CD8-positive, alpha-beta memory T cell (primary cell): Measurements from ENCODE around the gene C2CD5. TPM values are rescaled to one million over a fixed set of nuclear protein-coding genes. Genes with fewer than 3 reads are reported as not detected.
A peak's percentile ranks its signal among the peaks of the same experiment; 100 is the strongest.

Experiments
- CTCF ChIA-PET: fragments of 350-600 bp; sonication (Branson Sonifier 250); formaldehyde crosslinking; loops from one replicate; lab custom pipeline; 2021; ENCODE audit warnings: antibody characterized with exemption; lab: Charles Lee
- POLR2A ChIA-PET: fragments of 350-600 bp; sonication (Branson Sonifier 250); formaldehyde crosslinking; loops from one replicate; lab custom pipeline; 2021; ENCODE audit warnings: antibody characterized with exemption; lab: Charles Lee
- DNase-seq, 5 donors: peaks; one replicate each; pipeline versions ENCODE4 v3.0.0 to v3.0.0-alpha.2; 2020 to 2022; ENCODE audit warnings: mixed read lengths in 1 of 5
- H3K27ac ChIP-seq: one replicate; pipeline ENCODE4 v1.7.0; 2013; ENCODE audit warnings: low read depth, mild to moderate bottlenecking, low read length, moderate library complexity
- H3K27me3 ChIP-seq: 2 replicates; pipeline ENCODE4 v1.7.0; 2013; ENCODE audit warnings: low read length, mild to moderate bottlenecking; ENCODE audit not compliant: insufficient read depth, poor library complexity, severe bottlenecking
- H3K36me3 ChIP-seq: 2 replicates; pipeline ENCODE4 v1.7.0; 2013; ENCODE audit warnings: mild to moderate bottlenecking, low read length, moderate library complexity; ENCODE audit not compliant: insufficient read depth
- H3K4me1 ChIP-seq: 2 replicates; pipeline ENCODE4 v1.7.0; 2013; ENCODE audit warnings: mild to moderate bottlenecking, low read length, moderate library complexity; ENCODE audit not compliant: insufficient read depth
- H3K4me3 ChIP-seq: 2 replicates; pipeline ENCODE4 v1.7.0; 2013; ENCODE audit warnings: mild to moderate bottlenecking, low read length
- H3K9me3 ChIP-seq: 2 replicates; pipeline ENCODE4 v1.7.0; 2013; ENCODE audit warnings: mild to moderate bottlenecking, low read length
- H3K27ac Mint-ChIP-seq, 8 donors: one replicate each; pipeline ENCODE4 v1.8.0; 2020 to 2021; ENCODE audit warnings: mixed read lengths in 8 of 8, mild to moderate bottlenecking in 6 of 8, inconsistent platforms in 3 of 8, moderate library complexity in 3 of 8
- H3K27me3 Mint-ChIP-seq, 2 donors: one replicate each; pipeline ENCODE4 v1.8.0; 2020 to 2021; ENCODE audit warnings: mixed read lengths in 2 of 2, mild to moderate bottlenecking in 1 of 2, moderate library complexity in 1 of 2
- H3K36me3 Mint-ChIP-seq, 3 donors: one replicate each; pipeline ENCODE4 v1.8.0; 2020 to 2021; ENCODE audit warnings: mixed read lengths in 3 of 3, inconsistent platforms in 1 of 3, mild to moderate bottlenecking in 1 of 3
- H3K4me1 Mint-ChIP-seq, 3 donors: one replicate each; pipeline ENCODE4 v1.8.0; 2020 to 2021; ENCODE audit warnings: mixed read lengths in 3 of 3, inconsistent platforms in 1 of 3, mild to moderate bottlenecking in 1 of 3
- H3K4me3 Mint-ChIP-seq, 7 donors: one replicate each; pipeline ENCODE4 v1.8.0; 2020 to 2021; ENCODE audit warnings: mixed read lengths in 7 of 7, mild to moderate bottlenecking in 6 of 7, moderate library complexity in 4 of 7, inconsistent platforms in 2 of 7
- H3K9me3 Mint-ChIP-seq, 5 donors: one replicate each; pipeline ENCODE4 v1.8.0; 2020 to 2022; ENCODE audit warnings: mixed read lengths in 5 of 5, mild to moderate bottlenecking in 3 of 5, moderate library complexity in 2 of 5, inconsistent platforms in 1 of 5
- polyA plus RNA-seq: library from polyadenylated mRNA; unstranded; fragments of 300-500 nt; fragmentation: Illumina TruSeq; gene quantifications from one replicate; pipeline ENCODE4 v1.2.3, GENCODE V29; 2021
- total RNA-seq, 2 experiments: library from RNA; stranded (reverse); gene quantifications; one replicate each; pipeline ENCODE4 v1.2.3, GENCODE V29; 2021

The C2CD5 gene
- total and polyA plus RNA-seq, 3 experiments from 2014 or later: 17.9 to 26.2 (median 25.3) TPM

DNA sequence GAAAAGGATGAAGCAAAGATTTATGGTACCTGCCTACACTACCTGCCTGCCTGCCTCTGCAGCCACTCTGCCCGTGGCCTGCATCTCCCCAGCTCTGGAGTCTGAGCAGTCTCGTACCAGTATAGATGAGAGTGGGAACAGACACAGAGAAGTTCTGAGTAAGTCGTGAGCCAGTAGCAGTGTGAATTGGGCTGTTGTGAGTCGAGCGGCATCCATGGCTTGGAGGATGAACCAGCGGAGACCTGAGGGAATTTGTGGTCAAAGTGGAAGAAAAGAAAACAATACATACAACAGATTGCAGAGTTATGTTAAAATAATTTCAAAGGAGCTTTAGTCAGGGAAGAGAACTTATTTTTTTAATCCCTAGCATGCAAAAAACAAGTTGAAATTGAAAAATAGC, 25.3 kb downstream of the C2CD5 start:
- H3K27me3 Mint-ChIP-seq: no peaks in the 10 kb centered on the region
- POLR2A ChIA-PET: no interaction called here
- peaks cover 0 to 48% (median 27%) of the 10 kb centered on the region in 3 donors for H3K36me3 Mint-ChIP-seq
- no peaks in the 10 kb centered on the region for H3K9me3 Mint-ChIP-seq
- H3K4me3 Mint-ChIP-seq: no peak overlapping the region
- CTCF ChIA-PET: interaction anchor here (0.8 to 0.9 kb wide), 2 partner anchors 8 to 13 kb away, joined by 3 read pairs; no protein-coding TSS in a partner anchor
- no peak for DNase-seq
- no peak overlapping the region for H3K27ac Mint-ChIP-seq
- H3K4me1 ChIP-seq: no peaks in the 10 kb centered on the region
- H3K36me3 ChIP-seq: no peaks in the 10 kb centered on the region
- no peaks in the 10 kb centered on the region for H3K27me3 ChIP-seq
- peaks cover 0 to 5% (median 4%) of the 10 kb centered on the region in 3 donors for H3K4me1 Mint-ChIP-seq
- H3K27ac ChIP-seq: no peak overlapping the region
- no peaks in the 10 kb centered on the region for H3K9me3 ChIP-seq
- no peak overlapping the region for H3K4me3 ChIP-seq

DNA sequence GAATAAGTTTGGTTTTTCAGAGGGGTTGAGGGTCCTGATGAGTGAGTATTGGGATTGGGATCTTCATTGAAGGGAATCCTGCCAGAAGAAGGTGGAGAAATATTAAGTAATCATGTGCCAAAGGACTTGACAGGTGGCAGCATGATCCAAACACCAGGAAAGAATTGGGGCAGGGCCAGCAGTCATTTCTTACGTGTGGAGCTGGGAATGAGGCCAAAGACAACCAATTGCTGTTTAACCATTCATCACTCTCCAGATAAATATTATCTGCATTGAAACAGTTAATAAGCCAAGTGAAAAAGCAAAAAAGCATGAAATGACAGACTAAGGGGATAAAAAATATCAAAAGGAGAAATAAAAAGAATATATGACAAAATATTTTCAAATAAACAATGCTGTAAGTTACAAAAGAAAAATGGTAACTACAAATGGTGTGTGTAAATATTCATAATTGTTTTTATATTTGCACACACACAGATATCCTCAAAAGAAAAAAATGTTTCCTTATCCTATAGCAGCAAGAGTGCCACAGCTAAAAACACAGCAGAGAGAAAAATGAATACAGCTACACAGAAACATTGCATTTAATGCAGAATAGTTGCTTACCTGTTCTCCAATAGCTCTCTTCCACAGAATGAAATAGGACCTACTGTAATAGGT, 26.2 kb downstream of the C2CD5 start:
- Histone ChIP-seq H3K27ac (no peak overlapping the region), H3K4me3 (no peak overlapping the region), H3K27me3 (no peaks in the 10 kb centered on the region), H3K36me3 (no peaks in the 10 kb centered on the region), H3K4me1 (no peaks in the 10 kb centered on the region), H3K9me3 (no peaks in the 10 kb centered on the region)
- no peak overlapping the region for H3K4me3 Mint-ChIP-seq
- no peaks in the 10 kb centered on the region for H3K27me3 Mint-ChIP-seq
- ChIA-PET POLR2A (no interaction called here), CTCF (interaction anchor here (0.9 kb wide), 1 partner anchor 9 kb away, joined by 3 read pairs; no protein-coding TSS in a partner anchor)
- no peak for DNase-seq
- H3K27ac Mint-ChIP-seq: peak overlapping the region in 1 of 8 donors; percentile 63
- no peaks in the 10 kb centered on the region for H3K9me3 Mint-ChIP-seq
- H3K4me1 Mint-ChIP-seq: peaks cover 0 to 5% (median 4%) of the 10 kb centered on the region in 3 donors
- H3K36me3 Mint-ChIP-seq: peaks cover 0 to 47% (median 28%) of the 10 kb centered on the region in 3 donors

DNA sequence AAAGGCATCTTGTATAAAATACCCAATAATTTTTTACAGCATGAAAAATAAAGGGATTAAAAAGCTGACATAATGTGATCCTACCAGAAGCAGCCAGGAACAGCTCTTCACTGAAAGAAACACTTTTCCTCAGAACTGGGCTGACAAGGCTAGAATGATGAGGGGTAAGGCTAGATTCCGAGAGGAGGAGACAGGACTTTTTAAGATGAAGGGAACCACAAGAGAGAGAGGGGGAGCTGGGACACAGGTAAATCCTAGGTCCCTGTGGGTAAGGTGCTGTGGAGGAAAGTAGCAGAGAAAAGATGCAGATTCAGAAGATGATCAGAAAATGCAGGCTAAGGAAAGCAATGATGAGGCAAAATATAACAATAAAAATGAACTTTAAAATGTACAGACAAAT, 29.5 kb downstream of the C2CD5 start:
- H3K4me3 ChIP-seq: no peak overlapping the region
- H3K4me1 ChIP-seq: no peaks in the 10 kb centered on the region
- no peak overlapping the region for H3K27ac ChIP-seq
- H3K9me3 ChIP-seq: no peaks in the 10 kb centered on the region
- CTCF ChIA-PET: no interaction called here
- no peaks in the 10 kb centered on the region for H3K9me3 Mint-ChIP-seq
- no peaks in the 10 kb centered on the region for H3K36me3 ChIP-seq
- peak overlapping the region in 1 of 8 donors; percentile 32 for H3K27ac Mint-ChIP-seq
- H3K4me3 Mint-ChIP-seq: no peak overlapping the region
- H3K27me3 ChIP-seq: no peaks in the 10 kb centered on the region
- POLR2A ChIA-PET: no interaction called here
- DNase-seq: no peak
- H3K27me3 Mint-ChIP-seq: no peaks in the 10 kb centered on the region
- peaks cover 0 to 5% (median 4%) of the 10 kb centered on the region in 3 donors for H3K4me1 Mint-ChIP-seq
- peaks cover 0 to 52% (median 25%) of the 10 kb centered on the region in 3 donors for H3K36me3 Mint-ChIP-seq

DNA sequence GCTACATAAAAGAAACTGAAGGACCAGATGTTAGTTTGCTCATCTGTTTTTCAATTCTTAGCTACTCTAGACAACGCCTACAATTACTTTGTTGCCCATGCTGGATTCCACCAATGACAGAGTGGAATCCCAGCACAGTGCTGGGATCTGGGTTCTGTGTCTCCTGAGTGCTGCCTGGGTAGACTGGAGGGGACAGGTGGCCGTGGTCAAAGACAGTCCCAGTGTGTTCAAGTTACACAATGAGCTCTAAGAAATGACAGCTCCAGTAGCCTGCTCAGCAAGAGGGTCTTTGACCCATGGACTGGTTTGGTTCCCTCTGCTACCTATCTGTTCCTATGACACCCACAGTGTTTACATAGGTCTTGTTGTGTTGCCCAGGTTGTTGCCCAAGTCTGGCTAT, 38.5 kb downstream of the C2CD5 start:
- POLR2A ChIA-PET: no interaction called here
- H3K27me3 ChIP-seq: no peaks in the 10 kb centered on the region

DNA sequence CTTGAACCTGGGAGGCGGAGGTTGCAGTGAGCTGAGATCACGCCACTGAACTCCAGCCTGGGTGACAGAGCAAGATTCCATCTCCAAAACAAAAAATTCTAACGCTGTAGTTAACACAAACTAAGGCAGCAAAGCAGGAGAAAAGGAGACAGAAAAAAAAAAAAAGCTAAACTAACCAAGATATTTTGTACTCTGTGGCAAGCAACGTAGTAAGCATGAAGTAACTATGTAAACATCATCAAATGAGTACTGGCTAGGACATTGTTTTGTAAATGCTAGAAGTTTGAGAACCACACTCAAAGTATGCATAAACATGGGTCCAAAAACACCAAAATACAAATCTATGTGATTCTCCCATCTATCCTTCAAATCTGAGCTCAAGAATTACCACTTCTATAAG, 44.2 kb downstream of the C2CD5 start:
- ChIA-PET CTCF (no interaction called here), POLR2A (no interaction called here)
- no peaks in the 10 kb centered on the region for H3K27me3 ChIP-seq

More for the DNA sequence above, 38.5 kb downstream of the C2CD5 start:
- Histone ChIP-seq H3K36me3 (peaks cover 8% of the 10 kb centered on the region), H3K4me1 (no peaks in the 10 kb centered on the region), H3K27ac (no peak overlapping the region), H3K9me3 (no peaks in the 10 kb centered on the region), H3K4me3 (no peak overlapping the region)
- Mint-ChIP-seq H3K4me3 (no peak overlapping the region), H3K27me3 (no peaks in the 10 kb centered on the region), H3K9me3 (no peaks in the 10 kb centered on the region), H3K4me1 (no peaks in the 10 kb centered on the region), H3K36me3 (peaks cover 8 to 55% (median 21%) of the 10 kb centered on the region in 3 donors), H3K27ac (no peak overlapping the region)
- CTCF ChIA-PET: interaction anchor here (1.0 to 1.4 kb wide), 2 partner anchors 10 to 13 kb away, joined by 3 read pairs; no protein-coding TSS in a partner anchor
- no peak for DNase-seq

DNA sequence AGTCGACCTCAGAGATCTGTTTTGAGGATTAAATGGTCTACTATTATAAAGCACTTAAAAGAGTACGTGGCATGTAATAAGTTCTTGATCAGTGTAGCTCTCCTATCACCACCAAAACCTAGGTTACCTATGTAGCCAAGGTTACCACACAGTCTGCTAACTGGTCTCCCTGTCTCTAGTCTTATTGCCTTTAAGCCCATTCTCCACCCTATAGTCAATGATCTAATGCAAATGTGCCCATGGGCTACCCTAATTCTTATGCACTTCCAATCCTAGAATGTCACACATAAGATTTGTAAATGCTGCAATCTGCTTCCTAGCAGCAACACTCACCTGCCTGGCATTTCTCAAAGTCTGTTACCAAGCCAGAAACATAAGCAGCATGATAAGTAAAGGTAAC, 44.9 kb downstream of the C2CD5 start:
- Histone ChIP-seq H3K27ac (no peak overlapping the region), H3K4me1 (no peaks in the 10 kb centered on the region), H3K4me3 (no peak overlapping the region), H3K36me3 (no peaks in the 10 kb centered on the region), H3K27me3 (no peaks in the 10 kb centered on the region), H3K9me3 (no peaks in the 10 kb centered on the region)
- DNase-seq: no peak
- POLR2A ChIA-PET: no interaction called here
- H3K27ac Mint-ChIP-seq: no peak overlapping the region
- peaks cover 0 to 9% (median 4%) of the 10 kb centered on the region in 3 donors for H3K4me1 Mint-ChIP-seq
- no peaks in the 10 kb centered on the region for H3K9me3 Mint-ChIP-seq
- H3K27me3 Mint-ChIP-seq: no peaks in the 10 kb centered on the region
- CTCF ChIA-PET: no interaction called here
- no peak overlapping the region for H3K4me3 Mint-ChIP-seq
- H3K36me3 Mint-ChIP-seq: peaks cover 0 to 48% (median 8%) of the 10 kb centered on the region in 3 donors

More for the DNA sequence above, 44.2 kb downstream of the C2CD5 start:
- Mint-ChIP-seq H3K27ac (peak overlapping the region in 1 of 8 donors; percentile 58), H3K9me3 (no peaks in the 10 kb centered on the region), H3K4me3 (no peak overlapping the region), H3K27me3 (no peaks in the 10 kb centered on the region), H3K4me1 (peaks cover 0 to 9% (median 4%) of the 10 kb centered on the region in 3 donors), H3K36me3 (peaks cover 4 to 52% (median 10%) of the 10 kb centered on the region in 3 donors)
- Histone ChIP-seq H3K27ac (no peak overlapping the region), H3K36me3 (no peaks in the 10 kb centered on the region), H3K4me1 (no peaks in the 10 kb centered on the region), H3K4me3 (no peak overlapping the region), H3K9me3 (no peaks in the 10 kb centered on the region)
- DNase-seq: no peak

DNA sequence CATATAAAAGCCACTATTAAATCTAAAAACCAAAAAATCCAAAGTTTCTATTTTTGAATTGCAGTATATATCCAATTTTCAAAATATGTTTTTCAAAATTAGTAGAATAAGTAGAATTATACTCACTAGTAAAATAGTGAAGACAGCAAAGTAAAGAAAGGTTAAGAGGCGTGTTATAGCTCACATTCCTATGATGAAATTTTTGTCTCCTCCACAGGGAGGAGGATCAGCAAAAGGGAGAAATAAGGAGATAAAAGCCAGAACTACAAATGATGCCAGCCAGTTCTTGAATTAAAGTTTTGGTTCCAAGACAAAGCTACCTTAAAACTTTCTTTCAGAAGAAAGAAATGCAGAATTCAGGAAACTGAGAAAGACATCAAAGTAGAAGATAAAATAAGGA, 50.0 kb downstream of the C2CD5 start:
- Mint-ChIP-seq H3K4me1 (peaks cover 0 to 9% (median 0%) of the 10 kb centered on the region in 3 donors), H3K9me3 (no peaks in the 10 kb centered on the region), H3K27me3 (no peaks in the 10 kb centered on the region), H3K4me3 (no peak overlapping the region), H3K27ac (no peak overlapping the region), H3K36me3 (peaks cover 0 to 54% (median 12%) of the 10 kb centered on the region in 3 donors)
- Histone ChIP-seq H3K27me3 (no peaks in the 10 kb centered on the region), H3K4me3 (no peak overlapping the region), H3K36me3 (no peaks in the 10 kb centered on the region), H3K27ac (no peak overlapping the region), H3K4me1 (no peaks in the 10 kb centered on the region), H3K9me3 (no peaks in the 10 kb centered on the region)
- no peak for DNase-seq
- ChIA-PET POLR2A (no interaction called here), CTCF (no interaction called here)

DNA sequence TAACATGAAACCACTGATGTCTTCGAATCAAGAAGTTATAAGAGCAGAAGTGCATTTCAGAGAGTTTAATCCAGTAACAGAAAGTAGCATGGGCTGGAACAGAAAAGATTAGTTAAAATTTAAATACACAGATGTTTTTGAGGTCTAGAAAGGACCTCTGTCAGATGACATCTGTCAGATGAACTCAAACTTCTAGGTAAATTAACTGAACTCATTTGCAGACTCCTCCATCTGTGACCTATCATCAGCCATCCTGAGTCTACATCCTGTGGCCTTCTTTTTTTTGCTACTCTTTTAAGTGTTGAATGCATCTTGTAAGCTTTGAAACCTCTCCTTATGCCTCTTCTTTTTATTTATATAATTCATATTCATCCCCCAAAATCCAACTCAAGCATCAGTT, 53.3 kb downstream of the C2CD5 start:
- Mint-ChIP-seq H3K4me3 (no peak overlapping the region), H3K4me1 (no peaks in the 10 kb centered on the region), H3K9me3 (peaks cover 0 to 2% (median 0%) of the 10 kb centered on the region in 5 donors), H3K27ac (peak overlapping the region in 1 of 8 donors; percentile 30), H3K27me3 (no peaks in the 10 kb centered on the region), H3K36me3 (peaks cover 15 to 59% (median 19%) of the 10 kb centered on the region in 3 donors)
- DNase-seq: no peak
- Histone ChIP-seq H3K4me1 (no peaks in the 10 kb centered on the region), H3K4me3 (no peak overlapping the region), H3K27me3 (no peaks in the 10 kb centered on the region), H3K27ac (no peak overlapping the region), H3K36me3 (no peaks in the 10 kb centered on the region), H3K9me3 (no peaks in the 10 kb centered on the region)
- ChIA-PET CTCF (no interaction called here), POLR2A (no interaction called here)
